Ovary (tissue), 3 donors: ENCODE data around the gene CDKAL1.

Experiments
- EP300 ChIP-seq: sonication (generic); formaldehyde crosslinking; IDR thresholded peaks from one replicate; pipeline ENCODE4 v1.6.1; 2017; ENCODE audit warnings: antibody characterized with exemption
- POLR2A ChIP-seq: fragments of 450-650 bp; IDR thresholded peaks from one replicate; pipeline ENCODE4 v1.6.1; 2017; ENCODE audit warnings: antibody characterized with exemption, mild to moderate bottlenecking, moderate library complexity
- TF ChIP-seq, protein P1 (sequence below), 3 donors: fragments of 450-650 bp in 2 of 3; fragments of 200-600 bp in 1 of 3; IDR thresholded peaks; one replicate each; pipeline versions ENCODE4 v1.5.1 to v1.8.0; 2016 to 2022; ENCODE audit warnings: antibody characterized with exemption in 3 of 3, mild to moderate bottlenecking in 1 of 3
- donor health status: DM: no; HTN: no; CAD: no.

DNA sequence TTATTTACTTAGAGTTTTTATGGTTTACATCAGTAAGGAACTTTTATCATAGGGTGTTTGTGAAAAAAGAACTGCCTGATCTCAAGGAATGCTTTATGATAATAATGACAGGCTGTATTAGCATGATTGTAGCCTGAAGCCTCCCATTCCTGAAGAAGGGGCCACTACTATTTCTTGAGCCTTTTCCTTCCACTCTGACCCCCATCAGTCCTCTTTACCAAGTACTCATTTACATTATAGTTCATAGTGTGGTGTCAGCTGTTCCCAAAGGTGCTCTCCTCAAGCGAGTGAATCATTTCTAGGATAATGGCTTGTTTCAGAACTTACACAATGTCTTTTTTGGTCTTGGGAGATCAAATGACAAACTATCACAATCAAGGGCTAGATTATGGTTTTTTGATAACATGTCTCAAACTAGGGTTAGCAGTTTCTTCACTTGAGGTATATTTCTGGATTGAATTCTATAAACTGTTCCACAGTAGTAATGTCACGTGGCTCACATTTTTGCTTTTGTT lies 283.6 kb downstream of the CDKAL1 start:
- TF ChIP-seq, protein P1, sequence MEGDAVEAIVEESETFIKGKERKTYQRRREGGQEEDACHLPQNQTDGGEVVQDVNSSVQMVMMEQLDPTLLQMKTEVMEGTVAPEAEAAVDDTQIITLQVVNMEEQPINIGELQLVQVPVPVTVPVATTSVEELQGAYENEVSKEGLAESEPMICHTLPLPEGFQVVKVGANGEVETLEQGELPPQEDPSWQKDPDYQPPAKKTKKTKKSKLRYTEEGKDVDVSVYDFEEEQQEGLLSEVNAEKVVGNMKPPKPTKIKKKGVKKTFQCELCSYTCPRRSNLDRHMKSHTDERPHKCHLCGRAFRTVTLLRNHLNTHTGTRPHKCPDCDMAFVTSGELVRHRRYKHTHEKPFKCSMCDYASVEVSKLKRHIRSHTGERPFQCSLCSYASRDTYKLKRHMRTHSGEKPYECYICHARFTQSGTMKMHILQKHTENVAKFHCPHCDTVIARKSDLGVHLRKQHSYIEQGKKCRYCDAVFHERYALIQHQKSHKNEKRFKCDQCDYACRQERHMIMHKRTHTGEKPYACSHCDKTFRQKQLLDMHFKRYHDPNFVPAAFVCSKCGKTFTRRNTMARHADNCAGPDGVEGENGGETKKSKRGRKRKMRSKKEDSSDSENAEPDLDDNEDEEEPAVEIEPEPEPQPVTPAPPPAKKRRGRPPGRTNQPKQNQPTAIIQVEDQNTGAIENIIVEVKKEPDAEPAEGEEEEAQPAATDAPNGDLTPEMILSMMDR (IDR thresholded peaks at IDR 0.05) = no peak
- TF ChIP-seq EP300 (no peak), POLR2A (no peak)
